Measurements from ENCODE around the gene CMIP. TPM values are rescaled to one million over a fixed set of nuclear protein-coding genes. Genes with fewer than 3 reads are reported as not detected.

Gene CMIP
- total RNA-seq, 1 experiment from 2014 or later: 68.0 TPM

DNA sequence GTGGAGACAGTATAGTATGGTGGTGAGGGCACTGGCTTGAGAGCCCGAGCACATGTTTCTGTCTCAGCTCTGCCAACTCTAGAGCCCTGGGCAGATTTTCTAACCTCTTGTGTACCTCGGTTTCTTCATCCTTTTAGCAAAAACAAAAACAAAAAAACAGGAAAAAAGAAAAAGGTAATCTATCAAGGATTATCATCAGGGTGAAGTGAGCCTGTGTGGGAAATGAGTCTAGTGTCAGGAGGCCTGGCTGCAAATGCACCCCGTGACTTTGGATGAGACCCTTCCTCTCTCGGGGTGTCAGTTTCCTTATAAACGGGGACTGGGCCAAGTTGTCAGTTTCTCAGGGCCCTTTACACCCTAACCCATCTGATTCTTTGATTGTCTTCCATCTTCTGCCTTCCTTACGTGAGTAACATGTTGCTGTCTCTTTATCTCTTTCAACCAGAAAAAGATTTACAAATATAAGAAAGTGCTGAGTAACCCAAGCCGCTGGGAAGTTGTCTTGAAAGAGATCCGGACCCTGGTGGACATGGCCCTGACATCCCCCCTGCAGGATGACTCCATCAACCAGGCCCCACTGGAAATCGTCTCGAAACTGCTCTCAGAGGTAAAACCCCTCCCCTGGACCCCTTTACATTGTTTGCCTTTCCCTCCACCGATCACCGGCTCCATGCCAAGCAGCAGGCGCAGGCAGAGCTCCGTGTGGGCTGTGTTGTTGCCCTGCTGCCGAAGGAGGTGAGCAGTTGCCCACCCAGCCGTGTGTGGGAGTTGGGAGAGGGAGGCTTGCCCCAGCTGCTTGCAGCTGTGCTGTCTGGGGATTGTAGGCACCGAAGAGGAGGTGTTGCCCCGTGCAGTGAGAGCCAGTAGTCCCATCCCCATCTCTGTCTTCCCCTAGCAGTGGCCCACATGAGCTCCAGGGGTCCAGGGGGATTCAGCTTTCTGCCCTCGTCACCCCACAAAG, 207.4 kb downstream of the CMIP start:
- H3K27me3 Mint-ChIP-seq (ENCODE audit: insufficient read depth, unreplicated experiment): no peaks in the 10 kb centered on the region
- H3K9me3 Mint-ChIP-seq (ENCODE audit: unreplicated experiment): no peaks in the 10 kb centered on the region
- H3K27me3 ChIP-seq (replicated peaks; ENCODE audit: control insufficient read depth, insufficient read depth, low read length): no peaks in the 10 kb centered on the region
- peaks cover 18% of the 10 kb centered on the region for H3K36me3 Mint-ChIP-seq (ENCODE audit: insufficient read depth, unreplicated experiment)
- TF ChIP-seq, protein P1, sequence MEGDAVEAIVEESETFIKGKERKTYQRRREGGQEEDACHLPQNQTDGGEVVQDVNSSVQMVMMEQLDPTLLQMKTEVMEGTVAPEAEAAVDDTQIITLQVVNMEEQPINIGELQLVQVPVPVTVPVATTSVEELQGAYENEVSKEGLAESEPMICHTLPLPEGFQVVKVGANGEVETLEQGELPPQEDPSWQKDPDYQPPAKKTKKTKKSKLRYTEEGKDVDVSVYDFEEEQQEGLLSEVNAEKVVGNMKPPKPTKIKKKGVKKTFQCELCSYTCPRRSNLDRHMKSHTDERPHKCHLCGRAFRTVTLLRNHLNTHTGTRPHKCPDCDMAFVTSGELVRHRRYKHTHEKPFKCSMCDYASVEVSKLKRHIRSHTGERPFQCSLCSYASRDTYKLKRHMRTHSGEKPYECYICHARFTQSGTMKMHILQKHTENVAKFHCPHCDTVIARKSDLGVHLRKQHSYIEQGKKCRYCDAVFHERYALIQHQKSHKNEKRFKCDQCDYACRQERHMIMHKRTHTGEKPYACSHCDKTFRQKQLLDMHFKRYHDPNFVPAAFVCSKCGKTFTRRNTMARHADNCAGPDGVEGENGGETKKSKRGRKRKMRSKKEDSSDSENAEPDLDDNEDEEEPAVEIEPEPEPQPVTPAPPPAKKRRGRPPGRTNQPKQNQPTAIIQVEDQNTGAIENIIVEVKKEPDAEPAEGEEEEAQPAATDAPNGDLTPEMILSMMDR (IDR thresholded peaks at IDR 0.05; ENCODE audit: insufficient read depth in 1 of 2, low read depth in 1 of 2, low read length in 1 of 2, severe bottlenecking in 1 of 2, unreplicated experiment in 1 of 2): no peak
- H3K9me3 ChIP-seq: no peaks in the 10 kb centered on the region
- no peaks in the 10 kb centered on the region for H3K4me1 Mint-ChIP-seq (ENCODE audit: low read depth, unreplicated experiment)
- no peak overlapping the region for H3K4me3 Mint-ChIP-seq (ENCODE audit: unreplicated experiment)
- BruUV-seq (replicated peaks): no TSS peak
- no peak overlapping the region for H3K4me3 ChIP-seq (ENCODE audit: low read depth, low read length)
- H3K4me1 ChIP-seq: no peaks in the 10 kb centered on the region
- no peak overlapping the region for H3K27ac Mint-ChIP-seq (ENCODE audit: unreplicated experiment)
- peaks cover 2% of the 10 kb centered on the region for H3K36me3 ChIP-seq (ENCODE audit: control insufficient read depth, insufficient read depth, low read length)
- ChIA-PET POLR2A (no interaction called here), CTCF (no interaction called here)
- intact Hi-C loops (cut with micrococcal nuclease; ENCODE audit: unreplicated experiment): no loop called here
- no peak for DNase-seq

GRCh38 chr16:81652798-81653505, 208.3 kb downstream of the CMIP start:
- H3K27ac Mint-ChIP-seq (ENCODE audit: unreplicated experiment): no peak overlapping the region
- no peaks in the 10 kb centered on the region for H3K4me1 ChIP-seq
- no peaks in the 10 kb centered on the region for H3K9me3 ChIP-seq
- ChIA-PET CTCF (interaction anchor here (0.6 kb wide), 1 partner anchor 335 kb away, joined by 3 read pairs; no protein-coding TSS in a partner anchor), POLR2A (interaction anchor here (0.6 kb wide), 1 partner anchor 243 kb away, joined by 3 read pairs; no protein-coding TSS in a partner anchor)
- no peak overlapping the region for H3K4me3 ChIP-seq (ENCODE audit: low read depth, low read length)
- H3K36me3 ChIP-seq (ENCODE audit: control insufficient read depth, insufficient read depth, low read length): peaks cover 4% of the 10 kb centered on the region
- no peaks in the 10 kb centered on the region for H3K9me3 Mint-ChIP-seq (ENCODE audit: unreplicated experiment)
- H3K36me3 Mint-ChIP-seq (ENCODE audit: insufficient read depth, unreplicated experiment): peaks cover 26% of the 10 kb centered on the region
- intact Hi-C loops (cut with micrococcal nuclease; ENCODE audit: unreplicated experiment): no loop called here
- no peaks in the 10 kb centered on the region for H3K27me3 Mint-ChIP-seq (ENCODE audit: insufficient read depth, unreplicated experiment)
- H3K4me1 Mint-ChIP-seq (ENCODE audit: low read depth, unreplicated experiment): no peaks in the 10 kb centered on the region
- no TSS peak for BruUV-seq (replicated peaks)
- TF ChIP-seq, protein P1 (IDR thresholded peaks at IDR 0.05; ENCODE audit: insufficient read depth in 1 of 2, low read depth in 1 of 2, low read length in 1 of 2, severe bottlenecking in 1 of 2, unreplicated experiment in 1 of 2): no peak
- no peak for DNase-seq
- no peak overlapping the region for H3K4me3 Mint-ChIP-seq (ENCODE audit: unreplicated experiment)
- H3K27me3 ChIP-seq (replicated peaks; ENCODE audit: control insufficient read depth, insufficient read depth, low read length): no peaks in the 10 kb centered on the region

DNA sequence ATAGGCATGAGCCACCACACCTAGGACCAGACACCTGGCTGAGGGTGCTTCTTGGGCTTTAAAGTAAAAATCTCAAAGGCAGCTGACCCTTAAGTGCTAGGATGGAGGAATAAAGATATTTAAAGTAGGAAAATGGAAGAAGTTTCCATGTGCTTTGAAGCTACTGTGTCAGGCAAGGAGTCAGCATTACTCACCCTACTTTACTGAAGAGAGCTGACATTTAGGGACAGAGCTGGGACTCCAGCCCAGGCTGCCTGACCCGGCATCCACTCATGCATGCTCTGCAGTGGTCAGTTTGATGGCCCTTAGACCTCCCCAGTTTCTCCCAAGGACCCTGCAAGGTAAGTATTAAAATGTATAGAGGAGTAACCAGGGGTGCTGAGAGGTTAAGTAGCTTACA, 209.7 kb downstream of the CMIP start:
- no peaks in the 10 kb centered on the region for H3K9me3 Mint-ChIP-seq (ENCODE audit: unreplicated experiment)
- no peak overlapping the region for H3K4me3 Mint-ChIP-seq (ENCODE audit: unreplicated experiment)
- no peaks in the 10 kb centered on the region for H3K4me1 Mint-ChIP-seq (ENCODE audit: low read depth, unreplicated experiment)
- H3K27me3 ChIP-seq (replicated peaks; ENCODE audit: control insufficient read depth, insufficient read depth, low read length): no peaks in the 10 kb centered on the region
- H3K4me1 ChIP-seq: no peaks in the 10 kb centered on the region
- no TSS peak for BruUV-seq (replicated peaks)
- intact Hi-C loops (cut with micrococcal nuclease; ENCODE audit: unreplicated experiment): no loop called here
- CTCF ChIA-PET: no interaction called here
- H3K9me3 ChIP-seq: no peaks in the 10 kb centered on the region
- peaks cover 34% of the 10 kb centered on the region for H3K36me3 Mint-ChIP-seq (ENCODE audit: insufficient read depth, unreplicated experiment)
- H3K36me3 ChIP-seq (ENCODE audit: control insufficient read depth, insufficient read depth, low read length): peaks cover 7% of the 10 kb centered on the region
- no peaks in the 10 kb centered on the region for H3K27me3 Mint-ChIP-seq (ENCODE audit: insufficient read depth, unreplicated experiment)
- POLR2A ChIA-PET: no interaction called here
- TF ChIP-seq, protein P1 (IDR thresholded peaks at IDR 0.05; ENCODE audit: insufficient read depth in 1 of 2, low read depth in 1 of 2, low read length in 1 of 2, severe bottlenecking in 1 of 2, unreplicated experiment in 1 of 2): no peak
- no peak for DNase-seq
- H3K27ac Mint-ChIP-seq (ENCODE audit: unreplicated experiment): no peak overlapping the region
- no peak overlapping the region for H3K4me3 ChIP-seq (ENCODE audit: low read depth, low read length)
